Upper lobe of left lung (tissue), 4 donors: Measurements from ENCODE around the gene KIAA1614.
"Not testable (repeated sequence)": the region's sequence is repeated elsewhere in the genome, so short reads cannot be mapped to it uniquely, and the experiment has no call there.

Experiments used
- CTCF ChIP-seq, 6 experiments: fragments of 450-650 bp in 4 of 6; fragments of 200-600 bp in 2 of 6; sonication (generic) in 2 of 6; IDR thresholded peaks; one replicate each; pipeline ENCODE4 v1.5.1; 2016 to 2019; ENCODE audit warnings: antibody characterized with exemption in 6 of 6
- EP300 ChIP-seq, 4 donors: sonication (generic); formaldehyde crosslinking; IDR thresholded peaks; one replicate each; pipeline ENCODE4 v1.5.1; 2017; ENCODE audit warnings: antibody characterized with exemption in 4 of 4, control low read depth in 2 of 4
- POLR2A ChIP-seq, 4 donors: fragments of 450-650 bp; IDR thresholded peaks; one replicate each; pipeline ENCODE4 v1.5.1; 2016 to 2017; ENCODE audit warnings: antibody characterized with exemption in 4 of 4, mild to moderate bottlenecking in 2 of 4
- POLR2AphosphoS5 ChIP-seq, 2 donors: sonication (generic); formaldehyde crosslinking; IDR thresholded peaks; one replicate each; pipeline ENCODE4 v1.5.1; 2017; ENCODE audit warnings: antibody characterized with exemption in 2 of 2

GRCh38 chr1:180968834-180969233, 56.1 kb downstream of the KIAA1614 start:
- TF ChIP-seq EP300, POLR2A, CTCF, POLR2AphosphoS5 (IDR thresholded peaks at IDR 0.05): not testable (repeated sequence)
